Left renal cortex interstitium (tissue), 4 donors: ENCODE results near the gene OR51D1. TPM values are rescaled to one million over a fixed set of nuclear protein-coding genes. Genes with fewer than 3 reads are reported as not detected.

ENCODE experiments used
- DNase-seq, 4 donors: peaks; one replicate each; pipeline ENCODE4 v3.0.0-alpha.2; 2013; ENCODE audit warnings: low read depth in 4 of 4, low spot score in 2 of 4, missing footprints in 1 of 4
- polyA plus RNA-seq, 4 donors: library from polyadenylated mRNA; unstranded; fragments of 120-200 nt; gene quantifications; one replicate each; pipeline ENCODE4 v1.2.1, GENCODE V29; 2013; ENCODE audit not compliant: insufficient read length in 4 of 4

Gene OR51D1
- polyA plus RNA-seq, 4 donors: not detected

DNA sequence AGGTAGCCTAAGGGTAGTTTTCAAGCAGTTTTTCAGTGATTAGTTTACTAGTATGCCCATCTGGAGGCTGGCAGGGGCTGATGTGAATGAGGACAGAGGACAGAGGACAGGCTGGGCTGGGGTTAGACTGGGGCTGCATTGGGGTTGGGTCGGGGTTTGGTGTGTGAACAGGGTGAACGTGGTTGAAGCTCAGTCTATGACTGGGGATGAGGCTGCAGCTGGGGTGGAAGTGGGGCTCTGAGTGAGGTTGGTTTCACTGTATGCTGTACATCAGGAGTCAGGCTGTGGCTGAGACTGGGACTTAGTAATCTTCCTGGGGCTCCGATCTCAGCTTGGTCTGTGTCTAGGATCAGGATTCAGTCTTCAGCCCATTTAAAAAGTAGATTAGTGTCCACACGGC, 7.0 kb downstream of the OR51D1 start:
- no peak for DNase-seq

DNA sequence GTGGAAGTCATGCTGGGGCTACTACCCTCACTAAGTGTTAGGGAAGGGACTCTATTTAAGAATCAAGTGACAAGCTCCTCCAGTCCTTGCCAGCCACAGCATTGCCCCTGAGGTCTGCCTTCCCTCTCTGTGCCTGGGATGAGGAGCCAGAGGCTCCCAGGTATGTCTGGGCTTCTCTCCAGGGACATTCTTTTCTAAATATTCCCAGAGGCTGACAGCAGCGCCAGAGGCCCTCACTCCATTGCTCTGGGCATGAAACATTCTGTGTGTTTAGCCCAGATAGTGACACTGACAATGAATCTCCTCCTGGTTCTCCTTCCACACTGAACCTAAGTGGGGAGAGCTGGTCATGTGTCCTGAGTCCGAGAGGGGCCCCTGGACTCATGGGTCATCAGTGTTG, 8.7 kb downstream of the OR51D1 start:
- DNase-seq: no peak

DNA sequence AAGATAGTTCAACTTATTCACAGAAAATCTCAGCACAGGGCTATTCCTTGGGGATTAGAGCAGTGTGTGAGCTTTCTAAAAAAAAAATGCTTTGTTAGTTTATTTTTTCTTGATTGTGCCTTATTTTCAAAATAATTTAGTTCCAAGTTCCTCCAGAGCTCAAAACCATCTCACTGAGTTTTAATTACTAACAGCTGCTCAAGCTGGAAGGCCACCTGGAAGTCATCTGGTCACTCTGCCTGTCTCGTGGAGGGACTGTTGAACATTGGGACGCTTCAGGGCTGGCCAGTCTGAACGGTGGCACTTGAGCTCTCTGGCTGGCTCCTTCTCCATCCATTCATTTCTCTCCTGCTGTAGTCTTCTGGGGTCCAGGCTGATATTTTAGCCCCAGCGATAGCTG, 10.5 kb downstream of the OR51D1 start:
- DNase-seq: no peak

DNA sequence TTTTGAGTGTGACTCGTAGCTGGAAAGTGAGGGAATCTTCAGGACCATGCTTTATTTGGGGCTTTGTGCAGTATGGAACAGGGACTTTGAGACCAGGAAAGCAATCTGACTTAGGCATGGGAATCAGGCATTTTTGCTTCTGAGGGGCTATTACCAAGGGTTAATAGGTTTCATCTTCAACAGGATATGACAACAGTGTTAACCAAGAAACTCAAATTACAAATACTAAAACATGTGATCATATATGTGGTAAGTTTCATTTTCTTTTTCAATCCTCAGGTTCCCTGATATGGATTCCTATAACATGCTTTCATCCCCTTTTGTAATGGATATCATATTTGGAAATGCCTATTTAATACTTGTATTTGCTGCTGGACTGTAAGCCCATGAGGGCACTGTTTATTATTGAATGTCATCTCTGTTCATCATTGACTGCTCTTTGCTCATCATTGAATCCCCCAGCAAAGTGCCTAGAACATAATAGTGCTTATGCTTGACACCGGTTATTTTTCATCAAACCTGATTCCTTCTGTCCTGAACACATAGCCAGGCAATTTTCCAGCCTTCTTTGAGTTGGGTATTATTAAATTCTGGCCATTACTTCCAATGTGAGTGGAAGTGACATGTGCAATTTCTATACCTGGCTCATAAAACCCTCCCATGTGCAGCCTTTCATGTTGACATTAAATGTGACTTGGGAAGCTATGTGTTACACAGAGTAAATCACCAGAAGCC, 17.5 kb downstream of the OR51D1 start:
- no peak for DNase-seq

DNA sequence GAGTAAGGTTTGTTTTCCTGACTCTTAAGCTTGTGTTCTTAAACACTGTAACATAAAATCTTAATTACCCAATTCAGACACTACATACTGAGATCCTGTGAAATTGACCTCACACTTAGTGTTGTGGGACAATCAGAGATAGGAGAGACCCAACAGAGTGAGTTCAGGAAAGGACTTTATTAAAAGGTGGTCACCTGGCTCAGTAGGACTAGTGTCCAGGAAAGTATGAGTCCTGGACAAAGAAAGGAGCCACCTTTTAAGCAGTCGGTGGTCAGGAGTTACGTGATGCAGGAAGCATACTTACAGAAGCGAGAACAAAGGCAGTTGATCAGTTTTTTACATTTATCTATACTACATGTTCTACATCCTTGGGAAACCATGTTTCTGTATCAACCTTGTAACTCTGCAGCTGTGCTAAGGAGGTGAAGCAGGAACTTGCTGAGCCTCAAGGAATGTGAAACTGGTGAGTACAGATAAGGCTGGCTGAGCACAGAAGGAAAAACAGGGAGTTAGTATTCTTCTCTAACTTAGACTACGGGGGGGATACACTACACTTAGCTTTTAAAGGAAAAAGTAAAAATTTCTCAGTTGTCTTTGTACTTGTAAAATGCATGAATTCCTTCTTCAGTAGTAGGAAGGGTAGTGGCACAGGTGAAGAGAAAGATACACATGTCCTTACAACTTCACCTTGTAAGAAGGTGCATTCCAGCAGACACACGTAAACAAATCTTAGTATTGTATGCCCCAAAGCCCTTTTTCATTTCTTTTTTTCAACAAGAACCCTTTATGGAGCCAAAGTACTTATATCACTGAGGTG, 21.6 kb downstream of the OR51D1 start:
- no peak for DNase-seq

DNA sequence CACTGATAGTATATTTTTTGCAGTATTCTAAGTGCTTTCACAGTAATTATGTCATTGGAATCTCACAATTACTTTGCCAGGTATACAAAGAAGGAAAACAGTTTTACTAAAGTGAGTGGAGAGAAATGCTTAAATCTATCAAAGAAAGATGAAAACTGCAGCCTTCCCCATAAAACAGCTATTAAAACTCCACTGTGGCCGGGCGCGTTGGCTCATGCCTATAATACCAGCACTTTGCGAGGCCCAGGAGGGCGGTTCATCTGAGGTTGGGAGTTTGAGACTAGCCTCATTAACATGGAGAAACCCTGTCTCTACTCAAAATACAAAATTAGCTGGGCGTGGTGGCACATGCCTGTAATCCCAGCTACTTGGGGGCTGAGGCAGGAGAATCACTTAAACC, 25.6 kb downstream of the OR51D1 start:
- DNase-seq: no peak

DNA sequence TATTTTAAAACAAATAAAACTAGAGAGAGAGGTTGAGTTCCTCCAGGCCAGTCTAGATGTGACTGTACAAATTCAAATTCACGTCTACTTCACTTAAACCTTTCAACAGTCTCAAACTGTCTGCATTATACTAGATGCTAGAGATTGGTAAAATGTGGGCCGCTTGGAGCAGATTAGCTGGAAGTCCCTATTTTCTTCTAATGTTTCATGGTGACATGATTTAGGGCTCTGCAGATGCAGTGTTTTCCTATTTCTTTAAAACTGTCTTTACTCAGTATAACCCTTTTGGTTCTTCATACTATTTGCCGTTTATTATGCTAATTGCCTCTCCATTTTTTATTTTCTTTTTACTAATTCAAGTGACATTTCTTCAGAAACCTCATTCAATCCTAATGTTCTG, 26.9 kb downstream of the OR51D1 start:
- no peak for DNase-seq

DNA sequence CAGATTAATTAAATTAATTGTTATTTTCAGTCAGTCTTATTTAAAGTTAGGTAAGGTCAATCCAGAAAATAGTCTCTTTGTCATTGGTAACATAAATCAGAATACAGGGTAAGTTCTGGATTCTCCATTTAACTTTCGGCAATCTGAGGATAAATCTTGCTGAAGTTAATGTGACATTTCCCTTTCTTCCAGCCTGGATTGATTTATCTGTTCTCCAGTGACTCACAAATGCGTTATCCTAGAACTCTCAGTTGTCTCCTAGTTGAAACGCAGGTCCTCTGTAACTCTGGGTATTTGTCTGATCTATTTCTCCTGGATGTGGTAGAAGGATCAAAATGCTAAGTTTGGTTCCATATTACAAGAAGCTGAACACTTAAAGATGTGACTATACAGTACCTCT, 27.5 kb downstream of the OR51D1 start:
- no peak for DNase-seq

DNA sequence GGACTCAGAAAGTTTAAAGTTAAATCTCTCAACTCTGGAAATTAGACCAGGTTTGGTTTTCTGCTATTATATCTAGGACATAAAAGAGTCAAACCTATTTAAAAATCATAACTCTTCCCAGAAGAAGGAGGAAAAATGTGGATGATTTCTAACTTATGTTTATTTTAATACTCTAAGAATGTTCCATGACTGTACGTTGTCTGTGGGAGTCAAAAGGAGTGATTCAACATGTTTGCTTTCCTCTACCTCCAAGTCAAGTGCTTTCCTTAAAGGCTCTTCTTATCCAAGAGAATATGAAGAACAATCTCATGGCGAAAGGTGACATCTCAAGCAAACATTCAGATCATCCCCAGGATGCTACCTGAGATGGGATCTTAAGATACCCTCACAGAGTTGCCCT, 28.1 kb downstream of the OR51D1 start:
- DNase-seq: no peak

DNA sequence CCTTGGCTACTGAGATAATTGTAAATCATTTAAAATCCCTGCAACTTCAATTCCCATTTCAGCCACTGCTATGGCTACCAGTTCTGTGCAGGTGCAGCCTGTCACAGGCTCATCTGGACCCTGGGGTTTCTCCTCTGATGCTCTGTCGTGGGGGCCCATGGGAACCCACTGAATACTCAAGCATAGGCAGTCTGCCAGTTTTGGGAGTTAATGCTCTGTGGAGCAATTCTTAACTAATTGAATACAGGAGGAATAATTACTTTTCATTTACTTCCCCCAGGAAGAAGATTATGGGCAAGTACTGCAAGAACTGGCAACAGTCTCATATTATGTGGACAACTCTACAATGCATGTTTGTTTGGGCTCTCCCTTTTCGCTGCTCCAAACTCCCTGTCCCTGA, 34.5 kb downstream of the OR51D1 start:
- no peak for DNase-seq

DNA sequence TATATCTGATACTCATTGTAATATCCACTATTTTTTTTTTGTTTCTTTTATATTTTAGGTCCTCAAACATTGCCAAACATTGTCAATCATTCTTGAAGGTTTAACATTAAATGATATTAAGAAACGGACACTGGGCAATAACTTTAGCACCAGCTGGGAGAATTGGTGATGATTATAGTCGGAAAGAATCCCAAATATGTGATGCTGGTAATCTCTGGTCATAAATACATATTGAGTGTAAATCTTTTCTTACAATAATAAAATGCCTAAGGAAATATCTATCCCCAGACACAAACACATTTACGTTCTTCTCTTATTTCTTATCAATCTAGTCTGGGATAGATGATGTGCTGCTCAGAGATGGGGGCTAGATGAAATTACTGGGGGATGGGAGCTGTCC, 35.2 kb downstream of the OR51D1 start:
- DNase-seq: no peak

DNA sequence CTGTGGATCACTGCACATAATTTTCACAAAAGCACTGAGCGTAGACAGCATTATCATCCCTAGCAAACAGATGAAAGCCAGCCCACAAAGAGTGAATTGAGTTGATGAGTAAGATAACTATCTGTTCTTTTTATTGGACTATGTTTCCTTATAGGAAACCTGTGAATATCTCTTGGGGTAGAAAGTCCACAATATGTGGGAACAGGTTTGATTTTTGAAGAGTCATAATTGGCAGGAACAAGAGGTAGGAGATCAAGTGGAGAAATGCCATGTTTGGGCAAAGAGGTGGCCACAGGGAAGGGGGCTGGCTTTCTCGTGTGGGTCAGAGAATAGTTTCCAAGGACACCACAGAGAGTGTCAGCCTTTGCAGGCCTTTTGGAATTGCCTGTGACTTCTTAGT, 36.5 kb downstream of the OR51D1 start:
- no peak for DNase-seq

DNA sequence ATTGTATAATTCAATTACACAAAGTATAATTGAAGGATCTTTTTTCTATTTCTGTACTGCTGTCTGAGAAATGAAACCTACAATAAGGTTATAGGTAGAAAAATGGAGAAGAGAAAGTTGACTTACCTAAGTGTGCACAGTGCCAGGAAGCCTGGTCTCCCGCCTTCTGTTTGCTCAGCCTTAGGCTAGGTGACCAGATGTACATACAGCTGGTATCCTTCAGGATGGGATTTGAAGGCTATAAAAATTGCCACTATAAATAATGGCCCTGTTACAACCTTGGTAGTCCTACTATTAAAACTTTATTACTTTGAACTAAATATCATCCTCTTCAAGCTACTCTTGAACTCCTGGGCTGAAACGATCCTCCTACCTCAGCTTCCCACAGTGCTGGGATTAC, 40.7 kb downstream of the OR51D1 start:
- DNase-seq: peak in 1 of 4 donors; percentile 44

DNA sequence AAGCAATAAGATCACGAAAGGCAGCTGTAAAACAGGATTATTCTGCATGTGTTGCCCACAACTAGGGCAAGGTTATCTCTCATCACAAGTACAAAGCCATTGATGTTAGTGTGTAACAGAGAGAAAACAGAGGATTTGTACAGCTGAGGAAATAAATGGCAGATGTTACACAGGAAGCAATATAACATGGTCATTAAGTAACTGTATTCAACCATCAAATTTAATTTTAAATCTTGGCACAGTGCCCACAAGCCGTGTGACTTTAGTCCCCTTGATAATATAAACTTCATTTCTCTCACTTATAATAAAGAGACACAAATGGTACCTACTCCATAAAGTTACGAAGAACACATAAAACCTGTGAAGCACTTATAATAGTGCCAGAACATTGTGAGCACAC, 43.1 kb downstream of the OR51D1 start:
- no peak for DNase-seq

DNA sequence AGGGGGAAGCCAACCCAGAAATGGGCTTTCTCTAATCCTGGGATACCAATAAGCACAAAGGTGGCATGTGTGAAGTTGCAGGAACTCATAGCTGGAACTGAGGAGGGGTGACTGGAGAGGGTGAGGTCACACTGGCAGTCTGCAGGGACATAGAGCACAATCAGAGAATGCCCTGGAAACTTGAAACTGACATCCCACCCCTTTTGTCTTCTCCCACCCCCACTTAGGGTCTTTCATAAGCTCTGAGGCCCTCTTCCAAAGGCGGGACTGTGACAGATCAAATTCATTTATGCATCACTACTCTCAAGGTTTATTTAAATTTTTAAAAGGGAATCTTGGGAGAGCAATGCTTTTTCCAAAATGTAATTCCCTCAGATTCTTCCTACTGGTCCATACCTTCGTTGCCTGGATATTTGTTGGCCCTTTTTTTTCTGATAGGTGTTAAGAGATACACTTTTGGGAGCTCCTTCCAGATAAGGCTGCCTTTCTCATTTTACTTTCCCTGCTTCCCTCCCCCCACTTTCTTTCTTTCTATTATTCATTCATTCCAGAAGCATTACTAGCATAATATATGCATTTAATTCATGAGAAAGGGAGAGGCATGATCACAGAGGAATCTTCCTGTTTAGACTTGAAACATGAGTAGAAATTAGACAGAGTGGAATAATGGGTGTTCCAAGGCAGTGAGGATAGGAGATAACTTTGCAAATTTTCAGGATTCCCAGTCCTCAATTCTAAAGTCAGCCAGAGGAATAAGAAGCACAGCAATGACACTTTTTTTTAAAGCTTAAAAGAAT, 45.5 kb downstream of the OR51D1 start:
- no peak for DNase-seq

DNA sequence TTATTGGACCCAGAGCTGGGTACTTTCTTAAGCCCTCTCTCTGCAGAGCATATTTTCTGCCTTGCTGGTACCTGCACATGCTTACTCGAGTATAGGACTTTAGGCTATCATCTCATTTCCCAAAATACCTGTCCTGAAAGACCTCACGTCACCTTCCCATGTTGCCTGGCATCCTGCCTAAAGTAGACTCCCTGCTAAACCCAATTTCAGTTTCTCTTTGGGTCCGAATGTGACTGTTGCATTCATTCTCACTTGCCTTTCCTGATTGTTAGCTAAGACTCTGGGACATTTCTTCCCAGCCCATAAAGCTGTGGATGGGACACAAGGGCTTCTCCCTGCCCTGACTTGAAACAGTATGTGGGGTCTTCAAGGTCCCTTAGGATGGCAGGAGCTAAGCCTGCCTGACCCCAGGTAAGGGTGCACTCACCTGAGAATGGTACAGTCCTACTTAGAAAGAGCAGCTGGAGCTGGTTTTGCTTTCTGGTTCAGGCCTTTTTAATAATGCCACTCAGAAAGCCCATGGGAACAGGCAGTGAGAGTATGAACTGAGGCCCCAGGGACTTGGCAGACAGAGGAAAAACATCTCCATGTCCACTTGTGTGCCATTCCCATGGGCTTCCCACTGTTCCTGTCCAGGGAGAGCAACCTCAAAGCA, 47.5 kb downstream of the OR51D1 start:
- no peak for DNase-seq

Other genes starting within 250 kb of the OR51D1 start
- 10 to 100 TPM; 18.5 to 26.3 (median 22.7) TPM for gene TRIM21, start 243.8 kb upstream of the OR51D1 start, polyA plus RNA-seq
- gene OR52K2, start 188.2 kb upstream of the OR51D1 start, polyA plus RNA-seq: not detected
- gene OR52K1, start 154.8 kb upstream of the OR51D1 start, polyA plus RNA-seq: under 1 TPM; 0.06 to 0.32 (median 0.19) TPM
- gene OR52M1, start 92.3 kb upstream of the OR51D1 start, polyA plus RNA-seq: not detected
- gene OR52I2, start 55.7 kb upstream of the OR51D1 start, polyA plus RNA-seq: not detected
- gene OR52I1, start 43.4 kb upstream of the OR51D1 start, polyA plus RNA-seq: under 1 TPM in 2 of 4 donors, not detected in 2; 0.03 to 0.09 TPM
- 10 to 100 TPM; 19.7 to 25.3 (median 22.9) TPM for gene TRIM68, start 29.2 kb upstream of the OR51D1 start, polyA plus RNA-seq
- gene OR51E1, start 6.5 kb downstream of the OR51D1 start, polyA plus RNA-seq: 1 to 10 TPM; 1.5 to 1.9 (median 1.7) TPM
- under 1 TPM; 0.65 to 0.82 (median 0.70) TPM for gene OR51E2, start 60.4 kb downstream of the OR51D1 start, polyA plus RNA-seq
- under 1 TPM in 3 of 4 donors, not detected in 1; 0.25 to 0.65 (median 0.43) TPM for gene MMP26, start 67.3 kb downstream of the OR51D1 start, polyA plus RNA-seq
- gene OR51F1, start 132.5 kb downstream of the OR51D1 start, polyA plus RNA-seq: not detected
- not detected for gene OR52R1, start 166.9 kb downstream of the OR51D1 start, polyA plus RNA-seq
- not detected for gene OR51F2, start 183.8 kb downstream of the OR51D1 start, polyA plus RNA-seq
- gene OR51S1, start 211.7 kb downstream of the OR51D1 start, polyA plus RNA-seq: not detected
- not detected for gene OR51T1, start 244.4 kb downstream of the OR51D1 start, polyA plus RNA-seq